Measurements from ENCODE around the gene CFAP100.

The CFAP100 gene

DNA sequence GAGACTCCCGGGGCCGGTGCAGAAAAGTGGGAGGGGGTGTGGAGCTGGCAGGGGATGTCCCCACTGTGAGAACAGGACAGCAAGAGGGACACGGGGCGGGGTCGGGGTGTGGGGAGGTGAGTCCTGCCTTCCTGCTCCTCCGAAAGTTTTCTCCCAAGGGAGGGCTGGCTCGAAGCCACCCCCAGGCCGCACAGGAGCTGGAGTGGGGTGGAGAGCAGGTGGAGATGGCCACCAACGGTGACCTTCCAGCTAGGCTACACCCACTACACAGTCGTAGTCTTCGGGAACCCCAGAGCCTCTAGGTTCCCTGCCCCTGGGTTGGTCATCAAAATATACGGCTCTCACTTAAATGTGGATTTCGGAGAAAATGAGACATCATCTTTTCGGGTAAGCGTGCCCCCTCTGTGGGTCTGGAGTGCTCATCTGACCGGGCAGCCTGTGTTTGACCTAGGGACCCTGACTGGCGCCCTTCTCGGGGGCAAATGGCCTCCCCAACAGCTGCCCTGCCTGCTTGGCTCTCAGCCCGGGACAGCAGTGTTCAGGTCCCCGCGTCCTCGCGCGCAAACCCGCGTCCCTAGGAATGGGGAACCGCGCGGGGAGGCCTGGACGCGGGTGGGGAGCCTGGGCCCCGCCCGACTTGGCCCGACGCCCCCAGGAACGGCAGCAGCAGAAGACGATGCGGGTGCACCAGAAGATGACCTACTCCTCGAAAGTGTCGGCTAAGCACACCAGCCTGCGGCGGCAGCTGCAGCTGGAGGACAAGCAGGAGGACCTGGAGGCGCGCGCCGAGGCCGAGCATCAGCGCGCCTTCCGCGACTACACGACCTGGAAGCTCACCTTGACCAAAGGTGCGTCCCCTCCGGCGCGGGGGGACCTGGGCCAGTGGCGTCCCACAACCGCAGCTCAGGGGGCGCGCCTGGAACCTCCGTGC is 21.2 kb downstream of the CFAP100 start:
- Histone ChIP-seq H3K4me1 (ENCODE audit: low read length) (no peaks in the 10 kb centered on the region), H3K9me3 (ENCODE audit: insufficient read depth, low read length) (no peaks in the 10 kb centered on the region), H3K27me3 (ENCODE audit: low read depth, low read length) (no peaks in the 10 kb centered on the region), H3K4me3 (ENCODE audit: low read length) (no peak overlapping the region), H3K79me2 (ENCODE audit: low read length) (no peaks in the 10 kb centered on the region), H3K27ac (ENCODE audit: low read length) (no peak overlapping the region), H2AFZ (ENCODE audit: low read depth, low read length) (no peak overlapping the region), H4K20me1 (ENCODE audit: insufficient read depth, low read length) (no peaks in the 10 kb centered on the region), H3K9ac (ENCODE audit: low read length) (no peak overlapping the region), H3K4me2 (ENCODE audit: low read length) (no peak overlapping the region), H3K36me3 (replicated peaks; ENCODE audit: low read depth, low read length) (no peaks in the 10 kb centered on the region)
- TF ChIP-seq, protein P1, sequence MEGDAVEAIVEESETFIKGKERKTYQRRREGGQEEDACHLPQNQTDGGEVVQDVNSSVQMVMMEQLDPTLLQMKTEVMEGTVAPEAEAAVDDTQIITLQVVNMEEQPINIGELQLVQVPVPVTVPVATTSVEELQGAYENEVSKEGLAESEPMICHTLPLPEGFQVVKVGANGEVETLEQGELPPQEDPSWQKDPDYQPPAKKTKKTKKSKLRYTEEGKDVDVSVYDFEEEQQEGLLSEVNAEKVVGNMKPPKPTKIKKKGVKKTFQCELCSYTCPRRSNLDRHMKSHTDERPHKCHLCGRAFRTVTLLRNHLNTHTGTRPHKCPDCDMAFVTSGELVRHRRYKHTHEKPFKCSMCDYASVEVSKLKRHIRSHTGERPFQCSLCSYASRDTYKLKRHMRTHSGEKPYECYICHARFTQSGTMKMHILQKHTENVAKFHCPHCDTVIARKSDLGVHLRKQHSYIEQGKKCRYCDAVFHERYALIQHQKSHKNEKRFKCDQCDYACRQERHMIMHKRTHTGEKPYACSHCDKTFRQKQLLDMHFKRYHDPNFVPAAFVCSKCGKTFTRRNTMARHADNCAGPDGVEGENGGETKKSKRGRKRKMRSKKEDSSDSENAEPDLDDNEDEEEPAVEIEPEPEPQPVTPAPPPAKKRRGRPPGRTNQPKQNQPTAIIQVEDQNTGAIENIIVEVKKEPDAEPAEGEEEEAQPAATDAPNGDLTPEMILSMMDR (IDR thresholded peaks at IDR 0.05; ENCODE audit: low read depth, low read length): no peak
- TF ChIP-seq EZH2phosphoT487 (IDR thresholded peaks at IDR 0.05; ENCODE audit: low read depth): no peak

DNA sequence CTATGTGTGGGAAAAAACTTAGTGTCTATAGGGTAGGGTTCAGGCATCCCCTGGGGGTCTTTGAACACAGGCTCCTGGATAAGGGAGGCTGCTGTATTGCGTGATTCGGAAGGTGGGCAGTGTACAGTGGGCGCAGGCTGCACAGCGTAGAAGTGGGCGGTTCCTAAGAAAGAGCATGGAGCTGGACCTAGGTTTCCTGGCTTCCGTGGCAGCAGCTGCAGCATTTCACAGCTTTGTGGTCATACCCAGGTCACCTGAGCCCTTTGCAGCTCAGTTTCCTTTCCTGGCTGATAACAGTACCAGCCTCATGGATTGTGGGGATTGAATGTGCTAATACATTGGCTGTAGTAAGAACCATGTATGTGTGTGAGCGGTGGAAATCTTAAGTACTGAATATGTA is 22.2 kb downstream of the CFAP100 start:
- H3K9me3 ChIP-seq (ENCODE audit: insufficient read depth, low read length): no peaks in the 10 kb centered on the region
- no peaks in the 10 kb centered on the region for H3K36me3 ChIP-seq (replicated peaks; ENCODE audit: low read depth, low read length)
- TF ChIP-seq EZH2phosphoT487 (IDR thresholded peaks at IDR 0.05; ENCODE audit: low read depth): no peak
- TF ChIP-seq, protein P1 (IDR thresholded peaks at IDR 0.05; ENCODE audit: low read depth, low read length): no peak

DNA sequence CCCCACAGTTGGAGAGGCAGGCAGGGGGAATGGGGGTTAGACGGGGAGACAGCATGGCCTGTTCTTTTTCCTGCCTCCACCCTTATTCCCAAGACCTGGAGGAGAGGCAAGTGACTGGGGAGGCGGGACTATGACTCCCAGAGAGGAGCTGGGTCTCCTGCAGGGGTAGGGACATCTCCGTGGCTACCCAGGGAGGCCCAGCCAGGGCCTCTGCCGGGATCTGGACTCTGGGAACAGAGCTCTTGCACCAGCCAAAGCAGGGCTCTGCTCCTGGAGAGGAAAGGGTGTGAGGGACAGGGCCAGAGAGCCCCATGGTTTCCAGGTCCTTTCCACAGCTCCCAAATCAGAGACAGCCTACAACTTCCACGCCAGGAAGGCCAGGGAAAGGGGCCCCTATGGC is 22.8 kb downstream of the CFAP100 start:
- Histone ChIP-seq H2AFZ (ENCODE audit: low read depth, low read length) (no peak overlapping the region), H3K79me2 (ENCODE audit: low read length) (no peaks in the 10 kb centered on the region), H3K9ac (ENCODE audit: low read length) (no peak overlapping the region), H3K36me3 (replicated peaks; ENCODE audit: low read depth, low read length) (no peaks in the 10 kb centered on the region), H3K4me2 (ENCODE audit: low read length) (no peak overlapping the region), H3K4me1 (ENCODE audit: low read length) (no peaks in the 10 kb centered on the region), H3K27ac (ENCODE audit: low read length) (no peak overlapping the region), H3K4me3 (ENCODE audit: low read length) (no peak overlapping the region), H3K9me3 (ENCODE audit: insufficient read depth, low read length) (no peaks in the 10 kb centered on the region), H4K20me1 (ENCODE audit: insufficient read depth, low read length) (no peaks in the 10 kb centered on the region), H3K27me3 (ENCODE audit: low read depth, low read length) (no peaks in the 10 kb centered on the region)
- TF ChIP-seq, protein P1 (IDR thresholded peaks at IDR 0.05; ENCODE audit: low read depth, low read length): no peak
- no peak for TF ChIP-seq EZH2phosphoT487 (IDR thresholded peaks at IDR 0.05; ENCODE audit: low read depth)

More for the DNA sequence above, 22.2 kb downstream of the CFAP100 start:
- no peak overlapping the region for H2AFZ ChIP-seq (ENCODE audit: low read depth, low read length)
- no peak overlapping the region for H3K9ac ChIP-seq (ENCODE audit: low read length)
- H3K4me2 ChIP-seq (ENCODE audit: low read length): no peak overlapping the region
- H3K79me2 ChIP-seq (ENCODE audit: low read length): no peaks in the 10 kb centered on the region
- no peaks in the 10 kb centered on the region for H3K27me3 ChIP-seq (ENCODE audit: low read depth, low read length)
- no peaks in the 10 kb centered on the region for H4K20me1 ChIP-seq (ENCODE audit: insufficient read depth, low read length)
- H3K4me1 ChIP-seq (ENCODE audit: low read length): no peaks in the 10 kb centered on the region
- H3K4me3 ChIP-seq (ENCODE audit: low read length): no peak overlapping the region
- H3K27ac ChIP-seq (ENCODE audit: low read length): no peak overlapping the region

DNA sequence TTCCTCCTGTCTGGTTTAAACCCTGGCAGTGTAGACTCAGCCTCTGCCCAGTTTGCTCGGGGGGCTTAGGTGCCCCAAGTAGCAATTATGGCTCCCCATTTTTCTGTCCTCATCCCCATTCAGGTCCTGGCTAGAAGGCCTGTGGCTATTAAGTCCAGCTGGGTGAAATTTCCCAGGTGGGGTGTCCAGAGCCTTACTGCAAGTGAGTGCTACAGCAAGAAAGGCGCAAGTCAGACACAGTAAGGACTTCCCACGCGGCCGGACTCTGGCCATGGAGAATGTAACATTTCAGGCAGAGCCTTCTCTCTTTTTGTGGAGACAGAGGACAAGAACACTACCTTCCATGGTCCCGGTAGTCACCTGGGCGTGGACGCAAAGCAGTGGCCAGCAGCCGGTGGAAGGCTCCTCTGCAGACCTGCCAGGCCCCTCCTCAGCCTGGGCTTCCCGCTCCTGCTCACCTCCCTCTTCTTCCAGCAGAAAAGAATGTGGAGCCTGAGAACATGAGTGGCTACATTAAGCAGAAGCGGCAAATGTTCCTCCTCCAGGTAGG is 23.3 kb downstream of the CFAP100 start:
- Histone ChIP-seq H3K9me3 (ENCODE audit: insufficient read depth, low read length) (no peaks in the 10 kb centered on the region), H4K20me1 (ENCODE audit: insufficient read depth, low read length) (no peaks in the 10 kb centered on the region), H3K4me2 (ENCODE audit: low read length) (no peak overlapping the region), H2AFZ (ENCODE audit: low read depth, low read length) (no peak overlapping the region), H3K4me3 (ENCODE audit: low read length) (no peak overlapping the region), H3K4me1 (ENCODE audit: low read length) (no peaks in the 10 kb centered on the region), H3K9ac (ENCODE audit: low read length) (no peak overlapping the region), H3K27me3 (ENCODE audit: low read depth, low read length) (no peaks in the 10 kb centered on the region), H3K36me3 (replicated peaks; ENCODE audit: low read depth, low read length) (no peaks in the 10 kb centered on the region), H3K27ac (ENCODE audit: low read length) (no peak overlapping the region), H3K79me2 (ENCODE audit: low read length) (no peaks in the 10 kb centered on the region)
- TF ChIP-seq EZH2phosphoT487 (IDR thresholded peaks at IDR 0.05; ENCODE audit: low read depth): no peak
- TF ChIP-seq, protein P1 (IDR thresholded peaks at IDR 0.05; ENCODE audit: low read depth, low read length): no peak
